ENCODE data around the gene TARBP2.
A peak's percentile ranks its signal among the peaks of the same experiment; 100 is the strongest.

The TARBP2 gene

GRCh38 chr12:53454707-53455106 lies 46.4 kb upstream of the TARBP2 start:
- no CpG with 5 or more reads among the region's 3 CpGs for WGBS (ENCODE audit: extremely low coverage, insufficient coverage, low lambda C conversion rate)
- H3K27ac ChIP-seq (ENCODE audit: low read depth, low read length) = no peak overlapping the region
- peak; percentile 56 for DNase-seq
- no peak overlapping the region for H3K4ac ChIP-seq (ENCODE audit: low read depth, low read length)
- no peaks in the 10 kb centered on the region for H3K27me3 ChIP-seq (ENCODE audit: insufficient read depth, low read length, poor library complexity)
- H3K79me1 ChIP-seq (ENCODE audit: low read length) = peaks cover 20% of the 10 kb centered on the region
- peak overlapping the region; percentile 19 for H3K4me2 ChIP-seq (ENCODE audit: low read length)
- H2AK5ac ChIP-seq (ENCODE audit: low read length) = no peak overlapping the region
- peaks cover 4% of the 10 kb centered on the region for H3K4me1 ChIP-seq (ENCODE audit: control insufficient read depth, low read depth, low read length)
- no peak overlapping the region for H2BK120ac ChIP-seq (ENCODE audit: low read depth, low read length)
- H3K79me2 ChIP-seq (ENCODE audit: control insufficient read depth, insufficient read depth, low read length) = peaks cover 52% of the 10 kb centered on the region
- H3K18ac ChIP-seq (ENCODE audit: low read length) = no peak overlapping the region
- H3K36me3 ChIP-seq (ENCODE audit: control insufficient read depth, insufficient read depth, low read length) = peaks cover 23% of the 10 kb centered on the region
- H3K9ac ChIP-seq (ENCODE audit: low read length) = peak overlapping the region; percentile 26
- H4K5ac ChIP-seq (ENCODE audit: low read length) = no peak overlapping the region
- H3K56ac ChIP-seq (ENCODE audit: low read length) = peak overlapping the region; percentile 18
- no peak overlapping the region for H2BK5ac ChIP-seq (ENCODE audit: low read length)
- no peak overlapping the region for H4K8ac ChIP-seq (ENCODE audit: low read depth, low read length)
- no peak overlapping the region for H3K4me3 ChIP-seq (ENCODE audit: low read length)
- H2BK15ac ChIP-seq (replicated peaks; ENCODE audit: low read depth) = no peak overlapping the region
- no peak overlapping the region for H3K23ac ChIP-seq (ENCODE audit: low read length)

DNA sequence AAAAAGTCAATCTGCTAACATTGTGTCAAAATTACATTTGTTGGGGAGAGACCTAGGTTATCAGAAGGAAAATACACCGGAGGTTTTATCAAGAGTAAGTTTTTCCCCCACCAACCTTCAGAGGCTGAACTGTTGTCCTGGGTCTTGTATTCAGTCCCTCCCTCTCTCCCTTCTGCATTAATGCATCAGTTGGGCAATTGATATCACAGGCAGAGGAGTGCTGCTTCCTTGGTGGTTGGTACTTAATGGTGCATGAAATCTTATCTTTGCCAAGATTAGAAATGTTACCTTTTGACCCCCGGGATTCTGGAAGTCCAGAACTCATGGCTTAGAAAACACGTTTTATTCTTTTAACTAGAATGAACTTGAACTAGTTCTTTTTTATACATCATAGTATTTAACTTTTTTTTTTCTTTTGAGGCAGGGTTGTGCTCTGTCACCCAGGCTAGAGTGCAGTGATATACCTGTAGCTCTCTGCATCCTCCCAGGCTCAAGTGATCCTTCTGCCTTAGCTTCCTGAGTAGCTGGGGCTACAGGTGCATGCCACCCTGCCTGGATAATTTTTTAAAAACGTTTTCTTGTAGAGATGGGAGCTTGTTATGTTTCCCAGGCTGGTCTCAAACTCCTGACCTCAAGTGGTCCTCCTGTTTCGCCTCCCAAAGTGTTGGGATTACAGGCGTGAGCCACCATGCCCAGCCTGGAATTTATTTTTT lies 44.3 kb upstream of the TARBP2 start:
- H3K79me2 ChIP-seq (ENCODE audit: control insufficient read depth, insufficient read depth, low read length) = peaks cover 66% of the 10 kb centered on the region
- WGBS (ENCODE audit: extremely low coverage, insufficient coverage, low lambda C conversion rate) = no CpG with 5 or more reads among the region's 6 CpGs
- H3K27ac ChIP-seq (ENCODE audit: low read depth, low read length) = no peak overlapping the region
- H2BK120ac ChIP-seq (ENCODE audit: low read depth, low read length) = no peak overlapping the region
- H4K5ac ChIP-seq (ENCODE audit: low read length) = no peak overlapping the region
- H3K27me3 ChIP-seq (ENCODE audit: insufficient read depth, low read length, poor library complexity) = no peaks in the 10 kb centered on the region
- no peak overlapping the region for H3K4me2 ChIP-seq (ENCODE audit: low read length)
- H3K23ac ChIP-seq (ENCODE audit: low read length) = no peak overlapping the region
- peaks cover 33% of the 10 kb centered on the region for H3K36me3 ChIP-seq (ENCODE audit: control insufficient read depth, insufficient read depth, low read length)
- no peak for DNase-seq
- no peak overlapping the region for H3K9ac ChIP-seq (ENCODE audit: low read length)
- H3K4ac ChIP-seq (ENCODE audit: low read depth, low read length) = no peak overlapping the region
- H2AK5ac ChIP-seq (ENCODE audit: low read length) = no peak overlapping the region
- H3K79me1 ChIP-seq (ENCODE audit: low read length) = peaks cover 22% of the 10 kb centered on the region
- H2BK5ac ChIP-seq (ENCODE audit: low read length) = no peak overlapping the region
- no peak overlapping the region for H3K56ac ChIP-seq (ENCODE audit: low read length)
- H3K18ac ChIP-seq (ENCODE audit: low read length) = no peak overlapping the region
- no peak overlapping the region for H2BK15ac ChIP-seq (replicated peaks; ENCODE audit: low read depth)
- H3K4me1 ChIP-seq (ENCODE audit: control insufficient read depth, low read depth, low read length) = peaks cover 4% of the 10 kb centered on the region
- H4K8ac ChIP-seq (ENCODE audit: low read depth, low read length) = no peak overlapping the region
- no peak overlapping the region for H3K4me3 ChIP-seq (ENCODE audit: low read length)

- no peak overlapping the region for H2AK5ac ChIP-seq (ENCODE audit: low read length)
- no peak overlapping the region for H4K5ac ChIP-seq (ENCODE audit: low read length)
- H3K4ac ChIP-seq (ENCODE audit: low read depth, low read length) = no peak overlapping the region
- peaks cover 35% of the 10 kb centered on the region for H3K79me1 ChIP-seq (ENCODE audit: low read length)
- H4K8ac ChIP-seq (ENCODE audit: low read depth, low read length) = no peak overlapping the region
- H3K23ac ChIP-seq (ENCODE audit: low read length) = no peak overlapping the region
- H3K56ac ChIP-seq (ENCODE audit: low read length) = no peak overlapping the region
- no peak overlapping the region for H2BK15ac ChIP-seq (replicated peaks; ENCODE audit: low read depth)
- no peak overlapping the region for H2BK120ac ChIP-seq (ENCODE audit: low read depth, low read length)
- peaks cover 47% of the 10 kb centered on the region for H3K36me3 ChIP-seq (ENCODE audit: control insufficient read depth, insufficient read depth, low read length)
- no peak overlapping the region for H3K4me3 ChIP-seq (ENCODE audit: low read length)
- H3K27me3 ChIP-seq (ENCODE audit: insufficient read depth, low read length, poor library complexity) = no peaks in the 10 kb centered on the region
- no peak overlapping the region for H3K18ac ChIP-seq (ENCODE audit: low read length)
- H3K79me2 ChIP-seq (ENCODE audit: control insufficient read depth, insufficient read depth, low read length) = peaks cover 62% of the 10 kb centered on the region
- no CpG with 5 or more reads among the region's 4 CpGs for WGBS (ENCODE audit: extremely low coverage, insufficient coverage, low lambda C conversion rate)
- DNase-seq = no peak
- H3K27ac ChIP-seq (ENCODE audit: low read depth, low read length) = no peak overlapping the region
- no peak overlapping the region for H3K4me2 ChIP-seq (ENCODE audit: low read length)
- no peak overlapping the region for H3K9ac ChIP-seq (ENCODE audit: low read length)
- H3K4me1 ChIP-seq (ENCODE audit: control insufficient read depth, low read depth, low read length) = peaks cover 4% of the 10 kb centered on the region
- no peak overlapping the region for H2BK5ac ChIP-seq (ENCODE audit: low read length)
These were observed 42.0 kb upstream of the TARBP2 start for GRCh38 chr12:53459097-53459496.

- whole genome bisulfite sequencing (ENCODE audit: extremely low coverage, insufficient coverage, low lambda C conversion rate) = no CpG with 5 or more reads among the region's 3 CpGs
- H3K4me3 ChIP-seq (ENCODE audit: low read length) = no peak overlapping the region
- H3K27ac ChIP-seq (ENCODE audit: low read depth, low read length) = no peak overlapping the region
These were observed 40.0 kb upstream of the TARBP2 start for GRCh38 chr12:53461059-53461458.

GRCh38 chr12:53461591-53461990 lies 39.5 kb upstream of the TARBP2 start:
- Histone ChIP-seq H4K8ac (ENCODE audit: low read depth, low read length) (no peak overlapping the region), H2AK5ac (ENCODE audit: low read length) (no peak overlapping the region), H3K18ac (ENCODE audit: low read length) (no peak overlapping the region), H2BK5ac (ENCODE audit: low read length) (no peak overlapping the region), H3K4me1 (ENCODE audit: control insufficient read depth, low read depth, low read length) (peaks cover 2% of the 10 kb centered on the region), H3K4me3 (ENCODE audit: low read length) (no peak overlapping the region), H3K56ac (ENCODE audit: low read length) (no peak overlapping the region), H2BK120ac (ENCODE audit: low read depth, low read length) (no peak overlapping the region), H3K27ac (ENCODE audit: low read depth, low read length) (no peak overlapping the region), H3K79me2 (ENCODE audit: control insufficient read depth, insufficient read depth, low read length) (peaks cover 56% of the 10 kb centered on the region), H3K27me3 (ENCODE audit: insufficient read depth, low read length, poor library complexity) (no peaks in the 10 kb centered on the region), H2BK15ac (replicated peaks; ENCODE audit: low read depth) (no peak overlapping the region), H3K79me1 (ENCODE audit: low read length) (peaks cover 34% of the 10 kb centered on the region), H4K5ac (ENCODE audit: low read length) (no peak overlapping the region), H3K4me2 (ENCODE audit: low read length) (no peak overlapping the region), H3K23ac (ENCODE audit: low read length) (no peak overlapping the region), H3K36me3 (ENCODE audit: control insufficient read depth, insufficient read depth, low read length) (peaks cover 53% of the 10 kb centered on the region), H3K4ac (ENCODE audit: low read depth, low read length) (no peak overlapping the region), H3K9ac (ENCODE audit: low read length) (no peak overlapping the region)
- 100% methylated on average over 3 of the region's 8 CpGs for WGBS (ENCODE audit: extremely low coverage, insufficient coverage, low lambda C conversion rate)
- no peak for DNase-seq

More at GRCh38 chr12:53461059-53461458, 40.0 kb upstream of the TARBP2 start:
- no peak overlapping the region for H3K56ac ChIP-seq (ENCODE audit: low read length)
- peaks cover 2% of the 10 kb centered on the region for H3K4me1 ChIP-seq (ENCODE audit: control insufficient read depth, low read depth, low read length)
- no peak overlapping the region for H2BK5ac ChIP-seq (ENCODE audit: low read length)
- no peak overlapping the region for H4K5ac ChIP-seq (ENCODE audit: low read length)
- peaks cover 32% of the 10 kb centered on the region for H3K79me1 ChIP-seq (ENCODE audit: low read length)
- no peak overlapping the region for H3K23ac ChIP-seq (ENCODE audit: low read length)
- no peak overlapping the region for H2BK15ac ChIP-seq (replicated peaks; ENCODE audit: low read depth)
- H3K9ac ChIP-seq (ENCODE audit: low read length) = no peak overlapping the region
- H3K18ac ChIP-seq (ENCODE audit: low read length) = no peak overlapping the region
- H3K79me2 ChIP-seq (ENCODE audit: control insufficient read depth, insufficient read depth, low read length) = peaks cover 57% of the 10 kb centered on the region
- H2AK5ac ChIP-seq (ENCODE audit: low read length) = no peak overlapping the region
- H3K4me2 ChIP-seq (ENCODE audit: low read length) = no peak overlapping the region
- H4K8ac ChIP-seq (ENCODE audit: low read depth, low read length) = no peak overlapping the region
- H3K27me3 ChIP-seq (ENCODE audit: insufficient read depth, low read length, poor library complexity) = no peaks in the 10 kb centered on the region
- DNase-seq = no peak
- H3K4ac ChIP-seq (ENCODE audit: low read depth, low read length) = no peak overlapping the region
- H3K36me3 ChIP-seq (ENCODE audit: control insufficient read depth, insufficient read depth, low read length) = peaks cover 50% of the 10 kb centered on the region
- H2BK120ac ChIP-seq (ENCODE audit: low read depth, low read length) = no peak overlapping the region

DNA sequence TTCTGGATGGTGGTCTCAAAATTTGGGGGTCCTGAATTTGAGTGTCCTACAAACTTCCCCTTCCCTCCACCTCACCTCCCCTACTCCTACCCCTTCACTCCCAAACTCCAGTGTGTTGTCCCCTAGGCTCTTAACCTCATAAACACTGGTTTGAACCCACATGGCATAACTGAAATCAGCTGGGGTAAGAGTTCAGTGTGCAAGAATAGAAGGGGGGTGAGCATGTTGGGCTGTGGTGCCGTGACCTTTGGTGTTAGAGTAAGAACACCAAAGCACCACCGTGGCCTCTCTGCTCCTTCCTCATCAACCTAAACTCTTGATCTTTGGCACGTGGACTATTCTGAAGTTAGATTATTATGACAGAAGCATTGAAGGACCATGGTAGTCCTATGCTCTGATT lies 38.1 kb upstream of the TARBP2 start:
- Histone ChIP-seq H3K36me3 (ENCODE audit: control insufficient read depth, insufficient read depth, low read length) (peaks cover 61% of the 10 kb centered on the region), H3K79me1 (ENCODE audit: low read length) (peaks cover 34% of the 10 kb centered on the region), H3K27ac (ENCODE audit: low read depth, low read length) (no peak overlapping the region), H3K18ac (ENCODE audit: low read length) (no peak overlapping the region), H2BK5ac (ENCODE audit: low read length) (no peak overlapping the region), H2AK5ac (ENCODE audit: low read length) (no peak overlapping the region), H3K23ac (ENCODE audit: low read length) (no peak overlapping the region), H3K4ac (ENCODE audit: low read depth, low read length) (no peak overlapping the region), H3K79me2 (ENCODE audit: control insufficient read depth, insufficient read depth, low read length) (peaks cover 57% of the 10 kb centered on the region), H3K9ac (ENCODE audit: low read length) (no peak overlapping the region), H3K27me3 (ENCODE audit: insufficient read depth, low read length, poor library complexity) (no peaks in the 10 kb centered on the region), H4K5ac (ENCODE audit: low read length) (no peak overlapping the region), H3K56ac (ENCODE audit: low read length) (no peak overlapping the region), H3K4me2 (ENCODE audit: low read length) (no peak overlapping the region), H3K4me1 (ENCODE audit: control insufficient read depth, low read depth, low read length) (peaks cover 2% of the 10 kb centered on the region), H2BK15ac (replicated peaks; ENCODE audit: low read depth) (no peak overlapping the region), H3K4me3 (ENCODE audit: low read length) (no peak overlapping the region), H2BK120ac (ENCODE audit: low read depth, low read length) (no peak overlapping the region), H4K8ac (ENCODE audit: low read depth, low read length) (no peak overlapping the region)
- DNase-seq = no peak
- no CpG with 5 or more reads among the region's 3 CpGs for WGBS (ENCODE audit: extremely low coverage, insufficient coverage, low lambda C conversion rate)
